ENCODE results near the gene MXD4. TPM values are rescaled to one million over a fixed set of nuclear protein-coding genes. Genes with fewer than 3 reads are reported as not detected.

The MXD4 gene
- 10 to 100 TPM; 14.8 to 35.8 (median 24.7) TPM for total RNA-seq
- polyA plus RNA-seq: 10 to 100 TPM; 29.6 to 51.4 TPM

GRCh38 chr4:2261853-2262144, at the start of gene MXD4:
Gene MXD4, minus strand, starts transcription at chr4:2262109. Its CDS starts 129 bp downstream, at chr4:2261980.
- Histone ChIP-seq H3K4me1 (peaks cover 0 to 13% (median 12%) of the 10 kb centered on the region in 3 donors), H3K4me3 (peak within 1 kb of the TSS; percentile 86 to 97 (median 90)), H3K27ac (peak within 1 kb of the TSS; percentile 81 to 94 (median 92)), H3K9me3 (no peaks in the 10 kb centered on the region), H3K27me3 (no peaks in the 10 kb centered on the region), H3K36me3 (no peaks in the 10 kb centered on the region)
- ATAC-seq (no peak), DNase-seq (no peak), FAIRE-seq (no peak)
- WGBS, 2 donors: 1% methylated on average over 28 to 46 of the region's 46 CpGs
- intact Hi-C loops (cut with DNase I): no loop called here
- no peak for TF ChIP-seq CTCF (IDR thresholded peaks at IDR 0.05)

GRCh38 chr4:2306773-2307410, 45.0 kb upstream of the MXD4 start:
- intact Hi-C loops (cut with DNase I): no loop called here
- Histone ChIP-seq H3K36me3 (no peaks in the 10 kb centered on the region), H3K4me1 (no peaks in the 10 kb centered on the region), H3K27me3 (no peaks in the 10 kb centered on the region), H3K4me3 (no peak overlapping the region), H3K9me3 (no peaks in the 10 kb centered on the region), H3K27ac (no peak overlapping the region)
- TF ChIP-seq CTCF (IDR thresholded peaks at IDR 0.05): no peak
- ATAC-seq (no peak), FAIRE-seq (no peak), DNase-seq (peak in 1 of 6 donors; percentile 5)
- 89 to 93% methylated on average over 10 of the region's 10 CpGs for WGBS, 2 donors

GRCh38 chr4:2305766-2306501, 44.0 kb upstream of the MXD4 start:
- no peak for FAIRE-seq
- intact Hi-C loops (cut with DNase I): no loop called here
- H3K27ac ChIP-seq: no peak overlapping the region
- DNase-seq: peak in 1 of 6 donors; percentile 1
- no peak for TF ChIP-seq CTCF (IDR thresholded peaks at IDR 0.05)
- no peaks in the 10 kb centered on the region for H3K9me3 ChIP-seq
- WGBS, 2 donors: 82 to 85% methylated on average over 11 of the region's 11 CpGs
- no peak for ATAC-seq
- H3K4me3 ChIP-seq: no peak overlapping the region
- H3K36me3 ChIP-seq: no peaks in the 10 kb centered on the region
- no peaks in the 10 kb centered on the region for H3K4me1 ChIP-seq
- no peaks in the 10 kb centered on the region for H3K27me3 ChIP-seq

GRCh38 chr4:2304877-2305561, 43.1 kb upstream of the MXD4 start:
- 92 to 94% methylated on average over 38 to 41 of the region's 41 CpGs for WGBS, 2 donors
- no peak for ATAC-seq
- intact Hi-C loops (cut with DNase I): no loop called here

More at GRCh38 chr4:2304877-2305561, 43.1 kb upstream of the MXD4 start:
- Histone ChIP-seq H3K36me3 (no peaks in the 10 kb centered on the region), H3K9me3 (no peaks in the 10 kb centered on the region), H3K27ac (no peak overlapping the region), H3K4me3 (no peak overlapping the region), H3K27me3 (no peaks in the 10 kb centered on the region), H3K4me1 (no peaks in the 10 kb centered on the region)
- FAIRE-seq (no peak), DNase-seq (peak in 2 of 6 donors; percentile 8 to 70)
- TF ChIP-seq CTCF (IDR thresholded peaks at IDR 0.05): no peak
